GM19468 (cell line): ENCODE measurements around the gene SH3RF1.

Experiments used
- ATAC-seq: cut with Tn5 transposase; IDR thresholded peaks from one replicate; pipeline ENCODE4 v1.9.1; 2021; ENCODE audit warnings: mild to moderate bottlenecking, moderate library complexity, moderate number of reproducible peaks; ENCODE audit not compliant: unreplicated experiment; ENCODE audit errors: extremely low read depth

The SH3RF1 gene

DNA sequence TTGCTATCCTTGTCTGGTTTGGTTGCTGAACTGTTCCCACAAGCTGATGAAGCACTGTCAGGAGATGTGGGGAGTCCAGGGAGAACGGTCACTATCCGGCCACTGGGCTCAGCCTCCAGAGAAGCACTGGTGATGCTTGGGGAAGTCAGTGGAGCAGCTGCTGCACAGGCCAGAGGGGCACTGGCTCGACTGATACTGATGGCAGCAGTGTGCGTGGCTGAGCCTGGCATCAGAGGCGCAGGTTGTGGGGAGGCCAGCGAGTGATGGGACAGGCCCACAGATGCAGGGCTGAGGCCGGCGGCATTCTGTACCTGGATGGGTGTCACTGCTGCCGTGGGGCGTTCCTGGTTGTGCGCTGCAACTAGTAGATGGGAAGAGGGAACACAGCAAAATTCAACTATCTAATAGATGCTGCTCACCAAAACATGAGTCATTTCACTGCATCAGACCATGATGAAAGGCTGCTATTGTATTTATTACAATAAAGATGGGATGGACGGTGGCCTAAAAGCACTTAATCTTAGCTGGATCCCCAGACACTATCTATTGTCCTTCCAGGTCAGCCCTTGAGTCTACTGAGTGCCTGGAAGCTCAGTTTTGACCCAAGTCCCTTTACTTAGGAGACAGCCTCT, 154.4 kb downstream of the SH3RF1 start:
- ATAC-seq: no peak

DNA sequence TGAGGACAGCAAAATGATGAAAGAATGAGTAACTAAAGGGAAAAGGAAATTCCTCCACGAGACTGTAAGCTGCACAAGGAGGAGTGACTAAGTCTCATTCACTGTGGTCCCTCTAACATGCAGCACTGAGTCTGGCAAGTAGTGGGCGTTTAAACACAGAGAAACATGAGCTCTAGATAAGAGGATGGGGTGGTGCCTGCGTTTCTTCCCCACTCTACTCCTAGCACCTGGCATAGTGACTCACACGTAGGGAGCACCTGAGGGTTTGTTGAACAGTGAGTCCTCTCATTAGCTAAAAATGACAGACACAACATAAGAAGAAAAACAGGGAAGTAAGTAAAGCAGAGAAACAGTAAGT, 154.9 kb downstream of the SH3RF1 start:
- ATAC-seq: no peak

DNA sequence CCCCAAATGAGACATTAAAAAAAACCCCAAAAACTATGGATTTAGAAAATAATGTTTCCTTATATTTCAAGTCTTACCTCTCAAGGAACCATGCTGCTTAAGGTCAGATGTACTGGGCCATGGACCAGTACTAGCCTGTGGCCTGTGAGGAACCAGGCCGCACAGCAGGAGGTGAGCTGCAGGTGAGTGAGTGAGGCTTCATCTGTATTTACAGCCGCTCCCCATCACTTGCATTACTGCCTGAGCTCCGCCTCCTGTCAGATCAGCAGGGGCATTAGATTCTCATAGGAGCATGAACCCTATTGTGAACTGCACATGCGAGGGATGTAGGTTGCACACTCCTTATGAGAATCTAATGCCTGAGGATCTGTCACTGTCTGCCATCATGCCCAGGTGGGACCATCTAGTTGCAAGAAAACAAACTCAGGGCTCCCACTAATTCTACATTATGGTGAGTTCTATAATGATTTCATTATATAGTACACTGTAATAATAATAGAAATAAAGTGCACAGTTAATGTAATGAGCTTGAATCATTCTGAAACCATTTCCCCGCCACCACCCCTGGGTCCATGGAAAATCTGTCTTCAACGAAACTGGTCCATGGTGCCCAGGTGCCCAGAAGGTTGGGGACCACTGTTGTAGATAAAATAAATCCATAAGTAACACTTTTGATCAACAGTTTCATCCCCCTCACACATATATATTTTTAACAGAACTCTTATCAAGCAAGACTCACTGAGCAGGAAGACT, 155.4 kb downstream of the SH3RF1 start:
- ATAC-seq: no peak

DNA sequence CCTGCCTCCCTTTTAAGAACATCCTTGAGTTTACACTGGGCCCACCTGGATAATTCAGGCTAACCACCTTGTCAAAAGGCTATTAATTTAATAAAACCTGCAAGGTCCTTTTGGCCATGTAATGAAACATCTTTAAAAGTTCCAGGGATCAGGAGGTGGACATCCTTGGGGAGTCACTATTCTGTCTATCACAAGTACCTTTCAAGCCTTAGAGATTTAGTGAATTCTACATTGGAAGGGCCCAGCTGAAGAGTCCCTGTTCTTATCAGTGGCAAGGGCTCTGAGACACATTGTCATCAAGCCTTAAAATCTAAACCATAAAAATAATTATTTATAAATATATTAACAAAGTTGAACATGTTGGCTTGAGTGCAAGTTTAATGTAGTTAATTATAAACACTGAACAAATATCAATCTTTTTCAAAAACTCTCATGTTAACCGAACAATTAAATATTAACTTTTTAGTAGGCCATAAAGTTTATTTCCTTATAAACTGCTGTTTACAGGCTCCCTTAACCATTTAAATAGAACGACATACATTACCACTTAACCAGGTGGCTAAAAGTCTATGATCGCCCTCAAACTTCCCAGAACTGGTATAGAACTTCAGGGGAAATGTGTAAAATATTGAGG, 156.3 kb downstream of the SH3RF1 start:
- ATAC-seq: no peak

DNA sequence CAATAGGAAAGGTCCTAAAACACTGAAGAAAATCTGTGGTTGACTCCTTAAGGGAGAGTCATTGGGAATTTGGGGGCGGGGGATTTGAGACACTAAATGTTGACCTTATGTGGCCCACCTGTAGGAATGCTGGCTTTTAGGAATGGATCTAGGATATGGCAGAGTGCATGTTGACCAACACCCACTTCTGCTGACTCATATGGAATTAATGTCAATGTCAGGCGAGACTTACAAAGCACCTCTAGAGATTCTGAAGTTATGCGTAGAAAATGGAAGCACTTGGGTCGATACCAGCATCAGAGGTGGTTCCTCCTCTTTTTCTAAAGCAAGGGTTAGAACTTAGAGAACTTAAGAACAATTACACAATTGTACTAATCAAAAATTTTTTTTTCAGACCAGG, 160.1 kb downstream of the SH3RF1 start:
- no peak for ATAC-seq

- no peak for ATAC-seq
Observed at GRCh38 chr4:169109035-169109675, 161.6 kb downstream of the SH3RF1 start.

- no peak for ATAC-seq
Observed at GRCh38 chr4:169108303-169108702, 162.5 kb downstream of the SH3RF1 start.

DNA sequence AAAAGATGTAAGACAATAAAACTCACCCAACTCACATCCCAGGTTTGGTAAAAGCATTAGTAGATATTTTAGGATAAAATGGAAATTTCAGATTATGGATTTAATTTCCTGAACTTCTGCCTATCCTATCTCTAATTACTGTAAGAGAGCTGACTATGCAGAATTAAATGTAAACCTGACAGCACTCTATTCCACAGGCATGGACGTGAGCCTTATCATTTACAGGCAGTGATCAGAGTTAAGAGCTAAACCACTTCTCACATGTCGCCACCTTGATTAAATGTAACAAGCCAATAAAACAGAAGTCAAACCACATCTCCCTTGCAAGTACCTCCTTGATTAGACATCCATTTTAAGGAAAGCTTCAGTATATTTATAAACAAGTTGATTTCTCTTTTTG, 163.2 kb downstream of the SH3RF1 start:
- ATAC-seq: no peak

GRCh38 chr4:169106696-169107229, 164.0 kb downstream of the SH3RF1 start:
- no peak for ATAC-seq

- ATAC-seq: no peak
Observed at GRCh38 chr4:169105620-169106019, 165.1 kb downstream of the SH3RF1 start.

DNA sequence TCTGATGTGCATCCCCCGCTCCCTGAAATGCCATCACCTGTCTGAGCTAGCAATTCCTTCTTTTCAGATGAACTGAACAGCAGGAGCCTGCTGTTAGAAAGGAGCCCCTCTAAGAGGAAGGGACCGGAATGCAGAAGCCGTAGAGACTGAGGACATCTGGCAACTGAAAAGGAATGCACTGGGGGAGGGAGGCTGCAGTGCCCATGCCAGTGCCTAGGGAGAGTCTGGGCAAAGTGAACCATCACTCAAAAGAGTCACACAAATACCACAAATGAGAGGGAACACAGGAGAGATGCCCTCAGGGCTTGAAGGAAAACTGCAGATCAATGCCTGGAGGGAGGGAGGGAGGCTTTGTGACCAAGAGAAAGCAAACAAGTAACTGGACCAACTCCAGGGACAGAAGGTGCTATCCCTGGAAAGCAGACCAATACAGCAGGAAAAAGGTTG, 166.8 kb downstream of the SH3RF1 start:
- ATAC-seq: no peak

- ATAC-seq: no peak
Observed at GRCh38 chr4:169102026-169102425, 168.7 kb downstream of the SH3RF1 start.

- ATAC-seq: peak; percentile 5
Observed at GRCh38 chr4:169100670-169101101, 170.1 kb downstream of the SH3RF1 start.

DNA sequence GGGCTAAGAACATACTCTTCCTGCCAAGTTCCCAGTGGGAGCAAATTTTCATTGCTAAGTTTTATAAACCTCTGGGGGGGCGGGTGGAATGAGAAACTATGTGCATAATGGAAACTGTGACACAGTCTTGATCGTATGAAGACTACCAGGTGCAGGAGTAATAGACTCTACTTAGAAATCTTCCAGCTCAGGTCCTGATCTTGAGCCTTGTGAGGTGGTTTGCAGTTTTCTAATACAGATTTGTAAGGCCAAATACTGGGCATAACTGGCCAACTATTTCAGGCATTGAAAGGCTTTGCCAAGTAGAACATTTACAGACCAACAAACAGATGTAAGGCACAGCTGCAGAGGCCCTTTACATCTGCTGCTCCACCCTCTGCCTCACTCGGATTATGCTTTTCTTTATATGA, 171.0 kb downstream of the SH3RF1 start:
- ATAC-seq: peak; percentile 50

GRCh38 chr4:169098969-169099690, 171.6 kb downstream of the SH3RF1 start:
- no peak for ATAC-seq

GRCh38 chr4:169098532-169098931, 172.2 kb downstream of the SH3RF1 start:
- ATAC-seq: peak; percentile 13

DNA sequence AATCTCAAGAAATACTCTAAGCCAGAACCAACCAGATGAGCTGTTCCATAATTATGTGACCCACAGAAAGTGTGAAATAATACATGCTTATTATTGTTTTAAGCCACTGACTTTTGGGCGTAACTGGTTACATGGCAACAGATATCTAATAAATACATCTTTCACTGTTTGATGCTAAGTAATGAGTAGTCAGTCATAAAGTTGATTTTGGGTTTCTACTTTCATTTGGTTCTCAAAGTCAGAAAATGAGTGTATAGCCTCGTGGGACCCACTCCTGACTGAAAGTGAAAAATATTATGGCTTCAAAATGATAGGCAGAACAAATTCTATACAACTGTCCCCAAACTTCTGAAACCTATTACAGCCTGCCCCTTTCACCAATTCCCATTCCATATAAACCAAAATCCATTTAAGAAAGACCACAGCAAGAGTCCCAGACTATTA, 172.7 kb downstream of the SH3RF1 start:
- peak; percentile 16 for ATAC-seq

DNA sequence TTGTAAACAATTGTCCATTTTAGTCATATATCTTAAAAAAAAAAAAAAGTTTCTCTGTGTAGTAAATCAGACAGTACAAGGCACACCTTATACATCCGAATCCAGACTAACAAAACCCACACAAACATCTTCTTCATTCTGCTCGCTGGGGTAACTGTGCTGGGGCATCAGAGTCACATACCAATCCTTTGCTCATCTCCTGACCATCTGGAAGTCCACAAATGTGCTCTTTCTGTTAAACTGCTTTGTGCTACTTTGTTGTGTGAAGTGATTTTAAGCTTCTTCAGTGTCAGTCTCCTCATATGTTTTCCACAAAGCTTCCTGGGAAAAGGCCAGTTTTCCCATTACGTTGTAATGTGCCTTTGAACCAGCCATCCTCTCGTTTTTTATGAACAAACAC, 174.5 kb downstream of the SH3RF1 start:
- no peak for ATAC-seq

DNA sequence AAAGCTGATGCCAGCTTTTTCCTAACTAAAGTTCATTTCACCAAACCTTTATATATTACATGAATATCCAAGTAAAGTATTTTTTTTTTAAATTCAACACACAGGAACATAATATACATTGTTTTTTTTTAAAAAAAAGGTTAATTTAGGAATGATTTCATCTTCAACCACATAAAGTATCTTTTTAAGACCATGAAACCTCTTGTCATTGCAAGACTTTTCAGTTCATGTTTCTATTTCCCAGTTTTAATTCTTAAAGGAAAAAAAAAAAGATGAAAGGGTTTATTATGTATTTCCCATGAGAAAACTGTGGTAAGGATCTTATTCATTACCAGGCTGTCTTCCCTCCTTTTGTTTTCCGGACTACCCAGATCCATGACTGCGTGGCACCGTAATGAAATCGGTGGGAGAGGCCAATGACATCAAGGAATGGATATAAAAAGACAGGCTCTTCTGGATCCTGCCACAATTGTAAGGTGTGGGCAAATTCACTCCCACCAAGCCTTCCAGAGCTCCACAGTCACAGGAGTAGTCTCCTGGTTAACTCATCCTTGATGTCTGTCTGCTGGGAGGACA, 176.0 kb downstream of the SH3RF1 start:
- no peak for ATAC-seq
